MM.1S (cell line): Measurements from ENCODE around the gene EIF4E1B.

Source experiments
- DNase-seq: peaks from one replicate; pipeline ENCODE4 v3.0.0-alpha.2; 2015
- H2AFZ ChIP-seq: fragments of 300-600 bp; sonication (generic); 2 replicates; pipeline ENCODE4 v1.6.0; 2016; ENCODE audit warnings: antibody characterized with exemption, low read length
- H3F3A ChIP-seq: fragments of 300-600 bp; sonication (generic); 2 replicates; pipeline ENCODE4 v1.6.1; 2016; ENCODE audit warnings: mild to moderate bottlenecking, antibody characterized with exemption, low read length, moderate library complexity, mixed read lengths; ENCODE audit not compliant: insufficient read depth
- H3K27ac ChIP-seq: fragments of 300-600 bp; sonication (generic); 2 replicates; pipeline ENCODE4 v1.5.1; 2016; ENCODE audit warnings: mild to moderate bottlenecking, low read length
- H3K27me3 ChIP-seq: fragments of 300-600 bp; sonication (generic); replicated peaks from 2 replicates; pipeline ENCODE4 v1.6.0; 2016; ENCODE audit warnings: low read length; ENCODE audit not compliant: insufficient read depth
- H3K36me3 ChIP-seq: fragments of 300-600 bp; sonication (generic); replicated peaks from 2 replicates; pipeline ENCODE4 v1.6.1; 2016; ENCODE audit warnings: mild to moderate bottlenecking, low read length, mixed read lengths; ENCODE audit not compliant: insufficient read depth
- H3K4me1 ChIP-seq: fragments of 300-600 bp; sonication (generic); 2 replicates; pipeline ENCODE4 v1.6.1; 2016; ENCODE audit warnings: low read length, mixed read lengths
- H3K4me2 ChIP-seq: fragments of 300-600 bp; sonication (generic); 2 replicates; pipeline ENCODE4 v1.6.0; 2016; ENCODE audit warnings: low read depth, low read length
- H3K4me3 ChIP-seq: fragments of 300-600 bp; sonication (generic); 2 replicates; pipeline ENCODE4 v1.5.1; 2016; ENCODE audit warnings: low read length, mixed read lengths
- H3K79me2 ChIP-seq: fragments of 300-600 bp; sonication (generic); 2 replicates; pipeline ENCODE4 v1.6.1; 2016; ENCODE audit warnings: mixed run types, low read length, mixed read lengths
- H3K9ac ChIP-seq: fragments of 300-600 bp; sonication (generic); 2 replicates; pipeline ENCODE4 v1.6.1; 2016; ENCODE audit warnings: low read length, mixed read lengths
- H3K9me2 ChIP-seq: fragments of 300-600 bp; sonication (generic); replicated peaks from 2 replicates; pipeline ENCODE4 v1.6.1; 2016; ENCODE audit warnings: mild to moderate bottlenecking, low read length, mixed read lengths; ENCODE audit not compliant: insufficient read depth
- H3K9me3 ChIP-seq: fragments of 300-600 bp; sonication (generic); replicated peaks from 2 replicates; pipeline ENCODE4 v1.6.1; 2016; ENCODE audit warnings: mild to moderate bottlenecking, low read length, mixed read lengths; ENCODE audit not compliant: insufficient read depth
- H4K20me1 ChIP-seq: fragments of 300-600 bp; sonication (generic); 2 replicates; pipeline ENCODE4 v1.6.1; 2016; ENCODE audit warnings: mild to moderate bottlenecking, low read length, moderate library complexity, mixed read lengths; ENCODE audit not compliant: insufficient read depth
- CTCF ChIP-seq: fragments of 300-600 bp; sonication (generic); IDR thresholded peaks from 2 replicates; pipeline ENCODE4 v1.5.1; 2016; ENCODE audit warnings: antibody characterized with exemption, low read length, mixed read lengths
- EZH2 ChIP-seq: fragments of 300-600 bp; sonication (generic); optimal IDR thresholded peaks from 2 replicates; pipeline ENCODE3; 2017; ENCODE audit warnings: low read depth, mild to moderate bottlenecking, antibody characterized with exemption, low read length, mixed read lengths
- EZH2phosphoT487 ChIP-seq: fragments of 300-600 bp; sonication (generic); IDR thresholded peaks from 2 replicates; pipeline ENCODE4 v1.6.1; 2018; ENCODE audit warnings: antibody characterized with exemption, low read length

The EIF4E1B gene

GRCh38 chr5:176619569-176620332 is 10.7 kb upstream of the EIF4E1B start:
- H2AFZ ChIP-seq = no peak overlapping the region
- H3K4me1 ChIP-seq = no peaks in the 10 kb centered on the region
- no peaks in the 10 kb centered on the region for H3F3A ChIP-seq
- H3K4me3 ChIP-seq = no peak overlapping the region
- DNase-seq = no peak
- no peaks in the 10 kb centered on the region for H3K79me2 ChIP-seq
- no peak overlapping the region for H3K4me2 ChIP-seq
- H3K27me3 ChIP-seq = peaks cover 77% of the 10 kb centered on the region
- H3K36me3 ChIP-seq = no peaks in the 10 kb centered on the region
- H3K9me3 ChIP-seq = no peaks in the 10 kb centered on the region
- no peaks in the 10 kb centered on the region for H3K9me2 ChIP-seq
- H4K20me1 ChIP-seq = no peaks in the 10 kb centered on the region
- TF ChIP-seq CTCF (no peak), EZH2 (no peak), EZH2phosphoT487 (no peak)
- no peak overlapping the region for H3K27ac ChIP-seq
- H3K9ac ChIP-seq = no peak overlapping the region

GRCh38 chr5:176620333-176620981 is 10.0 kb upstream of the EIF4E1B start:
- Histone ChIP-seq H2AFZ (no peak overlapping the region), H3K27me3 (peaks cover 81% of the 10 kb centered on the region), H3K4me2 (no peak overlapping the region), H3K4me3 (no peak overlapping the region), H3K36me3 (no peaks in the 10 kb centered on the region), H4K20me1 (no peaks in the 10 kb centered on the region), H3K4me1 (no peaks in the 10 kb centered on the region), H3K79me2 (no peaks in the 10 kb centered on the region), H3K9me2 (no peaks in the 10 kb centered on the region), H3K9ac (no peak overlapping the region), H3F3A (no peaks in the 10 kb centered on the region), H3K9me3 (no peaks in the 10 kb centered on the region), H3K27ac (no peak overlapping the region)
- DNase-seq = no peak
- no peak for TF ChIP-seq EZH2phosphoT487
- no peak for TF ChIP-seq EZH2
- no peak for TF ChIP-seq CTCF

GRCh38 chr5:176621661-176622079 is 8.8 kb upstream of the EIF4E1B start:
- no peaks in the 10 kb centered on the region for H3K4me1 ChIP-seq
- H3K9me3 ChIP-seq = no peaks in the 10 kb centered on the region
- H3K9me2 ChIP-seq = no peaks in the 10 kb centered on the region
- no peak overlapping the region for H3K4me2 ChIP-seq
- no peaks in the 10 kb centered on the region for H4K20me1 ChIP-seq
- H3K27ac ChIP-seq = no peak overlapping the region
- TF ChIP-seq EZH2 (no peak), CTCF (no peak), EZH2phosphoT487 (no peak)
- no peak for DNase-seq
- no peaks in the 10 kb centered on the region for H3K79me2 ChIP-seq
- no peak overlapping the region for H3K9ac ChIP-seq
- H3K4me3 ChIP-seq = no peak overlapping the region
- peaks cover 81% of the 10 kb centered on the region for H3K27me3 ChIP-seq
- no peaks in the 10 kb centered on the region for H3K36me3 ChIP-seq
- no peak overlapping the region for H2AFZ ChIP-seq
- no peaks in the 10 kb centered on the region for H3F3A ChIP-seq
